ENCODE results near the gene DDX18.

GRCh38 chr2:117862459-117862858 is 48.0 kb downstream of the DDX18 start:
- TF ChIP-seq CTCF (conservative IDR thresholded peaks at IDR 0.05 in 1 of 2, IDR thresholded peaks at IDR 0.05 in 1 of 2; ENCODE audit: low read depth in 1 of 2, low read length in 2 of 2) (no peak), EZH2 (IDR thresholded peaks at IDR 0.05; ENCODE audit: low read length, missing control alignments) (no peak)

Data from fibroblast of lung (primary cell).